Motor neuron (in vitro differentiated cells): ENCODE measurements around the gene PPFIA1. TPM values are rescaled to one million over a fixed set of nuclear protein-coding genes. Genes with fewer than 3 reads are reported as not detected.
"Not testable (repeated sequence)": the region's sequence is repeated elsewhere in the genome, so short reads cannot be mapped to it uniquely, and the experiment has no call there.

Source experiments
- ATAC-seq, 8 experiments: fragments of 200-7000 bp; cut with Tn5 transposase; replicated peaks in 6 of 8; 2 replicates each; pipeline ENCODE4 v1.8.0; 2021; ENCODE audit warnings: mild to moderate bottlenecking in 8 of 8, moderate library complexity in 8 of 8
- H3K27ac ChIP-seq, 2 donors: fragments of 250-450 bp; sonication (Bioruptor Pico); 2 replicates each; pipeline ENCODE4 v1.9.0; 2021; ENCODE audit warnings: antibody characterized with exemption in 2 of 2, mild to moderate bottlenecking in 2 of 2, moderate library complexity in 1 of 2
- H3K4me1 ChIP-seq, 2 donors: fragments of 250-450 bp; sonication (Bioruptor Pico); replicated peaks in 1 of 2; 2 replicates each; pipeline ENCODE4 v1.6.1; 2021; ENCODE audit warnings: antibody characterized with exemption in 2 of 2, mild to moderate bottlenecking in 2 of 2, moderate library complexity in 1 of 2
- H3K4me3 ChIP-seq, 5 donors: fragments of 250-450 bp; sonication (Bioruptor Pico); 2 replicates each; pipeline ENCODE4 v1.9.0; 2021; ENCODE audit warnings: antibody characterized with exemption in 5 of 5, mild to moderate bottlenecking in 5 of 5, moderate library complexity in 4 of 5
- WGBS, 10 experiments: fragments of 450-650 bp; shearing (Covaris generic); methylation state at CpG; one replicate each; pipeline ENCODE4 v1.0.0; 2022; 5-methylcytosine and 5-hydroxymethylcytosine counted together
- in situ Hi-C, 9 experiments: fragments of 400-800 bp; cut with MboI; loops; one replicate each; pipeline ENCODE4 v1.15.0; 2021; ENCODE audit warnings: low sequenced_read_pairs in 9 of 9, low pct_unique_long_range_greater_than_20kb in 2 of 9; ENCODE audit not compliant: unreplicated experiment in 9 of 9
- total RNA-seq, 8 experiments: library from RNA; unstranded; fragments of 300-600 nt; gene quantifications; 2 replicates each; pipeline versions ENCODE4 v1.2.3 to v1.2.4, GENCODE V29; 2022

PPFIA1 gene
- total RNA-seq, 8 experiments from 2014 or later: 21.6 to 135 (median 39.0) TPM

DNA sequence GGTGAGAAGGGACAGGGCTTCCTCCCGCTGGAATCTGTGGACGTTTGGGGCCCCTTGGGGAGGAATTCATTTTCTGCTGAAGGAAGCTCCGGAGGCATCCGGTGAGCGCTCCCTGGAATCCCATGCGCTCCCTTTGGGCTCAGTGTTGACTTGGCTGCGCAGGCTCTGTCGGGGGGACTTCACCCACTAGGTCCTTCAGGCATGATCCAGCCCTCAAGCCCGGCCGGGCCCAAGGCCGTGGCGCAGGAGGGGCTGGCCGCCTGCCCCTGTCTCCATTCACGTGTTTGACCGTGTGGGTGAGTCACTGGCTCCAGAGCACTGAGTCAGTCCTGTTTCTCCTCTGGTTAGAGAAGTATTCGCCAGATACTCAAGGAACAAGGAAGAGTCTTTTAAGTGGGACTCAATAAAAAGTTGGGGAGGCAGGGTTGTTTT, 129.2 kb downstream of the PPFIA1 start:
- H3K27ac ChIP-seq: no peak overlapping the region
- peaks cover 10 to 15% of the 10 kb centered on the region in 2 donors for H3K4me1 ChIP-seq
- ATAC-seq: peak; percentile 42 to 76 (median 53)
- H3K4me3 ChIP-seq: peak overlapping the region; percentile 71 to 98 (median 92)
- in situ Hi-C loops: no loop called here
- 0 to 67% (median 10%) methylated on average over 1 to 9 of the region's 16 CpGs; no CpG with 5 or more reads in 3 of the 10 experiments for WGBS, 10 experiments

DNA sequence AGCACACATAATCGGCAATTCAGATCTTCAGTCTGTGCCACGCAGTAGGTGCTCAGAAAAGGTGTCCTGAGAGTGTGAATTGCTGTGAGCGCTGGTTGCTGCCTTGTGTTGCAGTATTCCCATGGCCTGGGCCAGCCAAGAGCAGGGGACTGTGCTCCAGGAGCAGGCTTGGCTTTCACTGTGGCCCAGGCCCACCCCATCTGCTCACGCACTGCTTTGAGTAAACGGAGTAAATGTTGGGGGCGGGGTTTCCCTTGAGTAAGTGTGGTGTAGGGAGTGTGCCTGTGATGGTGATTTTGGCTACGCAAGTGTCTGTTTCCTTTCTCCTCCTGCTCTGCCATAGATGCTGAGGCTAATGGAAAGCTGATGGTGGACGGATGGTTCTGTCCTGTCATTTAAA, 130.2 kb downstream of the PPFIA1 start:
- Histone ChIP-seq H3K4me1 (peaks cover 10 to 15% of the 10 kb centered on the region in 2 donors), H3K4me3 (no peak overlapping the region), H3K27ac (no peak overlapping the region)
- in situ Hi-C loops: no loop called here
- no peak for ATAC-seq
- WGBS, 10 experiments: 80 to 100% (median 96%) methylated on average over 1 to 3 of the region's 8 CpGs; no CpG with 5 or more reads in 4 of the 10 experiments

DNA sequence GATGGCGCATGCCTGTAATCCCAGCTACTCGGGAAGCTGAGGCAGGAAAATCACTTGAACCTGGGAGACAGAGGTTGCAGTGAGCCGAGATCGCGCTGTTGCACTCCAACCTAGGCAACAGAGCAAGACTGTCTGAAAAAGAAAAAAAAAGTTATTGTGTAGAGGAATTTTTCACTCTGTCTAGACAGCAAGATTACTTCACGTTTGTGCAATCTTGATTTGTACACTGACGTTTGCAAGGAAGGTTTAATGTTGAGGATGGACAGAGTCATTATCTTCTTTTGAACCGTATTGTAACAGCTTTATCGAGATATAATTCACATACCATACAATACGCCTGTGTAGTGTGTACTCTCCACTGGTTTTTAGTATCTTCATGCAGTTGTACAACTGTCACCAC, 131.5 kb downstream of the PPFIA1 start:
- in situ Hi-C loops: no loop called here
- no peak overlapping the region for H3K4me3 ChIP-seq
- peaks cover 8 to 11% of the 10 kb centered on the region in 2 donors for H3K4me1 ChIP-seq
- no peak overlapping the region for H3K27ac ChIP-seq
- WGBS, 10 experiments: 58 to 100% (median 92%) methylated on average over 2 to 8 of the region's 10 CpGs
- no peak for ATAC-seq

DNA sequence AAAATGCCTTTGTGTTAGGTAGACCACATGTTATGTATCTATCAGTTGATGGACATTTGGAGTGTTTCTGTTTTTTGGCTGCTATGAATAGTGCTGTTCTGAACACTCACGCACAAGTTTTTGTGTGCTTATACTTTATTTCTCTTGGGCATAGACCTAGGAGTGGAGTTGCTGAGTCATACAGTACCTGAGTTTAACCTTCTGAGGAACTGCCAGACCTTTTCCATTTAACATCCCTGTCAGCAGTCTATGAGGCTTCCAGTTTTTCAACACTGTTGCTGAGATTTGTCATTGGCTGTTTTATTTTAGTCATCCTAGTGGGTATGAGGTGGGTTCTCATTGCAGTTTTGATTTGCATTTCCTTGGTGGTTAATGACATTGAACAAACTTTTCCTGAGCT, 132.2 kb downstream of the PPFIA1 start:
- 63 to 100% (median 100%) methylated on average over 1 of the region's 1 CpG; no CpG with 5 or more reads in 6 of the 10 experiments for WGBS, 10 experiments
- Histone ChIP-seq H3K27ac (no peak overlapping the region), H3K4me1 (peaks cover 7 to 8% of the 10 kb centered on the region in 2 donors), H3K4me3 (no peak overlapping the region)
- in situ Hi-C loops: no loop called here
- no peak for ATAC-seq

DNA sequence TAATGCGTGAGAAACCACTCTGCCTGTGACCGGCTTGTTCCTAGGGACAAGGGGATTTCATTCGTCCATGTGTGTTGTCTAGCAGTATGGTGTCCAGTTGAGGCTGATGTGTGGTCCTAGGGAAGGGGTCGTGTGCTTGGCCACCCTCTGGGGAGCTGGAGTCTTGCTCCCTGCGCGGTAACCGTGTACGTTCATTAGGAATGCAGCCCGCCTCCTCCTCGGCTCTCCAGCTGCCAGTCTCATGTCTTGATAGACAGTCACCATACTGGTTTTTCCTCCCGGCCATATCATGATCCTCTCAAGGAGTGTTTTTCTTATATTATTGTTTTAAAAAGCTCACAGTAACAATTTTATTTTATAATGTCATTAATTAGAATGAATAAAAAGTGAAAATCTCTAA, 133.8 kb downstream of the PPFIA1 start:
- ATAC-seq: no peak
- H3K4me1 ChIP-seq: peaks cover 7 to 8% of the 10 kb centered on the region in 2 donors
- in situ Hi-C loops: no loop called here
- no peak overlapping the region for H3K27ac ChIP-seq
- no peak overlapping the region for H3K4me3 ChIP-seq
- 60 to 94% (median 77%) methylated on average over 1 to 10 of the region's 11 CpGs; no CpG with 5 or more reads in 1 of the 10 experiments for WGBS, 10 experiments

DNA sequence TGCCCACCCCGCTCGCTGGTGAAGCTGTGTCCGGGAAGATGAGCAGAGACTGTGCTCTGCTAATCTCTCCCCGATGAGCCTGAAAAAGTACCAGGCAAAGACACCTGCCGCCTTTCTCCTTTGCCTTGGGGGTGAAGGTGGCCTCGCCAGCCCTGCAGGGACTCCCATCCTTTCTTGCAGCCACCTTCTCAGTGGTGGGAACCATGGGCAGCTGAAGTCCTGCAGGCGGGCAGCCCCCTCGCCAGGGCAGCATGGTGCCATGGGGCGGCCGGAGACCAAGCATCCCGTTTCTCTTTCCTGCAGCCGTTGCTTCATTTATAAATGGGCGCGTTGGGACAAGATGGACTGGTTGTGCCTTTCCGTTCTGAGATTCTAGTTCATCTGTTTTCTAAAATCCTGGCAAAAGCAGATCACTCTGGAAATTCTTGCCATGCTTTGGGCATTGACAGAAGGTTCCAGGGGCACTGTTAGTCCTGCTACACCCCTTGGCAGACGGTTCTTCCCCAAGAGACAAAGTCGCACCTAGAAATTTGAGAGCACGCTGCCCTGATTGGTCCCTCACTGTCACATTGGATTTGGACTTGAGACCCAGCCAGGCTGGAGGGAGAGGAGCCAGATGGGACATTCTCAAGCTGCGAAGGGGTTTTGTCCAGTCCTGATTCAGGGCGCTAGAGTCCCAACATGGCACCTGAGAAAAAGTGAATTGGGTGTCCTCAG, 135.3 kb downstream of the PPFIA1 start:
- 76 to 100% (median 97%) methylated on average over 3 to 12 of the region's 20 CpGs; no CpG with 5 or more reads in 1 of the 10 experiments for WGBS, 10 experiments
- no peak overlapping the region for H3K4me3 ChIP-seq
- no peak overlapping the region for H3K27ac ChIP-seq
- no peak for ATAC-seq
- no peaks in the 10 kb centered on the region for H3K4me1 ChIP-seq
- in situ Hi-C loops: no loop called here

DNA sequence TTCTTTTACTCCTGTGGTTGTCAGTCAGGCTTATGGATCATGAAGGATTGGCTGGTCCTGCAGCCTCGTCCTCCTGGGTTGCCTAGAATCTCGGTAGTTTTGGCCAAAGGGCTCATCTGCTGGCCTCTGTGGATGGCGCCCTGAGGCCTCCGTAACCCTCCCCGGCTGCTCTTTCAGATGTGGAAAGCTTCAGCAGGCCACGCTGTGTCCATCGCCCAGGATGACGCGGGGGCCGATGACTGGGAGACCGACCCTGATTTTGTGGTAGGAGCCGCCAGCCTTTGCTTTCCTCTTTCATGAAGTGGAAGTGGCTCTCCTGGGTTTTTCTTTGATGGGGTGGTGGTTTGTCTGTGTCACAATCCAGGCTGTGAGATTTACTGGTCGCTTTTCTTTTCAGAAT, 136.6 kb downstream of the PPFIA1 start:
- in situ Hi-C loops: no loop called here

DNA sequence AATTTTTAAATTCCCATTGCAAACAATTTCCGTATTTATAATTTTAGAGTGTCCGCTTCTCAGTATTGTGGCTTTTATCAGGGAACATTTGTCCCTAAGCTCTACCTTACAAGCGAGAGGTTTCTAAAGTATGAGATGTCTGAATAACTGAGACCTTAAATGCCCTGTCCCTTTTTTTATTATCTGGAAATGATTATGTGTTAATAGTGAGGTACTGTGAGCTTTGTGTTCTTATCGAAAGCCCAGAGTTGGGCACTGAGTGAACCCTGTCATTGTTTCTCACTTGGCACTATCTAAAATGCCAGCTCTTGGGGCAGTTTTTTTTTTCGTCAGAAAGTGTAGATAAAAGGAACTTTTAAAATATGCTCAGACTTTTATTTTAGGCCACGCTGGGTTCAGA, 137.3 kb downstream of the PPFIA1 start:
- WGBS, 10 experiments: 78 to 100% (median 98%) methylated on average over 1 to 6 of the region's 6 CpGs; no CpG with 5 or more reads in 1 of the 10 experiments
- in situ Hi-C loops: no loop called here
- no peak overlapping the region for H3K27ac ChIP-seq
- ATAC-seq: no peak
- no peaks in the 10 kb centered on the region for H3K4me1 ChIP-seq
- no peak overlapping the region for H3K4me3 ChIP-seq

More for the DNA sequence above, 136.6 kb downstream of the PPFIA1 start:
- no peak overlapping the region for H3K27ac ChIP-seq
- H3K4me3 ChIP-seq: no peak overlapping the region
- no peak for ATAC-seq
- no peaks in the 10 kb centered on the region for H3K4me1 ChIP-seq
- 78 to 100% (median 93%) methylated on average over 1 to 10 of the region's 13 CpGs; no CpG with 5 or more reads in 3 of the 10 experiments for WGBS, 10 experiments

DNA sequence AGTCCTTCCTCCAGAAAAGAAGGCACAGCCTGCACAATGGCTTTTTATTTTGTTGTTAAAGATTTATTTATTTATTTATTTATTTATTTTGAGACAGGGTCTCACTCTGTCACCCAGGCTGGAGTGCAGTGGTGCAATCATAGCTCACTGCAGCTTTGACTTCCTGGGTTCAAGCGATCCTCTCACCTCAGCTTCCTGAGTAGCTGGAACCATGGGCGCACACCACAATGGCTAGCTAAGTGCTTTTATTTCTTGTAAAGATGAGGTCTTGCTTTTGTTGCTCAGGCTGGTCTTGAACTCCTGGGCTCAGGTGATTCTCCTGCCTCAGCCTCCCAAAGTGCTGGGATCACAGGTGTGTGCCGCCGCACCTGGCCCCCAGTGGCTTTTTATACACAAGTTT, 137.8 kb downstream of the PPFIA1 start:
- WGBS, 10 experiments: 79 to 100% (median 100%) methylated on average over 1 to 2 of the region's 4 CpGs; no CpG with 5 or more reads in 7 of the 10 experiments
- H3K4me1 ChIP-seq, H3K27ac ChIP-seq, in situ Hi-C loops, ATAC-seq, H3K4me3 ChIP-seq: not testable (repeated sequence)

DNA sequence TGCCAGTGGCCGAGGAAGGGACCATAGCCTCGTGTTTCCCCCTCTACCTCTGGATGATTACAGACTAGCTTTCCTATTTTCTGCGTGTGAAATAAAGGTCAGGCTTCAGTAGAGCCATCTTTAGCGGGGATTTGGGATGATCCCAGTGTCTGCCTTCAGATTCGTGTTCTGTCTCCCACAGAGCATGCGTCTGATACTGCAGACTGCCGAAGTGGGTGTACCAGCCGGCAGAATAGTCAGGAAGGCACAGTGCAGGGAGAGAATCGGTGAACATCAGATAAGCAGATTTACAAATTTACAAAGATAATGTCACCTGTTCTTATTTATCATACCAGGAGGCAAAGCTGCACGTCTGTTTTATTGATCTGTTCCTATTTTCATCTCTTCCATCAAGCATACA, 138.9 kb downstream of the PPFIA1 start:
- Histone ChIP-seq H3K27ac (no peak overlapping the region), H3K4me1 (no peaks in the 10 kb centered on the region), H3K4me3 (no peak overlapping the region)
- in situ Hi-C loops: no loop called here
- no peak for ATAC-seq
- WGBS, 10 experiments: 60 to 100% (median 92%) methylated on average over 1 to 10 of the region's 10 CpGs; no CpG with 5 or more reads in 4 of the 10 experiments

DNA sequence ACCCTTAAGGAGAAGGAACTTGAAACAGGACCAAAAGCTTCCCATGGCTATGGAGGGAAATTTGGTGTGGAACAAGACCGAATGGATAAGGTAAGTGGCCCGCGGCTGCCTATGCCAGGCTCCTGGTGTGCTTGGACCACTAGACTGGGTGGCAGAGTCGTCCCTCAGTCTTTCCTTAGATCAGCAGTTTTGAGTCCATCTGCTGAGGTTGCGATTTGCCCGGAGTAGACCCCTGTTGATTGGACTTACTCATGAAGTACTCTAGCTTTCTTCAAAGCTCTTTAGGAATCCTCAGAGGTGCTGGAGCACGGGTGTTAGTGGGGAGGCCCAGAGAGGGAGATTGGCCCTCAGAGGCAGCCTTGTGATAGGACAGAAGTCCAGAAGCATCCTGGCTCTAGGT, 139.4 kb downstream of the PPFIA1 start:
- 63 to 94% (median 90%) methylated on average over 2 to 6 of the region's 7 CpGs; no CpG with 5 or more reads in 5 of the 10 experiments for WGBS, 10 experiments
- no peaks in the 10 kb centered on the region for H3K4me1 ChIP-seq
- in situ Hi-C loops: no loop called here
- no peak overlapping the region for H3K27ac ChIP-seq
- H3K4me3 ChIP-seq: no peak overlapping the region
- ATAC-seq: no peak

DNA sequence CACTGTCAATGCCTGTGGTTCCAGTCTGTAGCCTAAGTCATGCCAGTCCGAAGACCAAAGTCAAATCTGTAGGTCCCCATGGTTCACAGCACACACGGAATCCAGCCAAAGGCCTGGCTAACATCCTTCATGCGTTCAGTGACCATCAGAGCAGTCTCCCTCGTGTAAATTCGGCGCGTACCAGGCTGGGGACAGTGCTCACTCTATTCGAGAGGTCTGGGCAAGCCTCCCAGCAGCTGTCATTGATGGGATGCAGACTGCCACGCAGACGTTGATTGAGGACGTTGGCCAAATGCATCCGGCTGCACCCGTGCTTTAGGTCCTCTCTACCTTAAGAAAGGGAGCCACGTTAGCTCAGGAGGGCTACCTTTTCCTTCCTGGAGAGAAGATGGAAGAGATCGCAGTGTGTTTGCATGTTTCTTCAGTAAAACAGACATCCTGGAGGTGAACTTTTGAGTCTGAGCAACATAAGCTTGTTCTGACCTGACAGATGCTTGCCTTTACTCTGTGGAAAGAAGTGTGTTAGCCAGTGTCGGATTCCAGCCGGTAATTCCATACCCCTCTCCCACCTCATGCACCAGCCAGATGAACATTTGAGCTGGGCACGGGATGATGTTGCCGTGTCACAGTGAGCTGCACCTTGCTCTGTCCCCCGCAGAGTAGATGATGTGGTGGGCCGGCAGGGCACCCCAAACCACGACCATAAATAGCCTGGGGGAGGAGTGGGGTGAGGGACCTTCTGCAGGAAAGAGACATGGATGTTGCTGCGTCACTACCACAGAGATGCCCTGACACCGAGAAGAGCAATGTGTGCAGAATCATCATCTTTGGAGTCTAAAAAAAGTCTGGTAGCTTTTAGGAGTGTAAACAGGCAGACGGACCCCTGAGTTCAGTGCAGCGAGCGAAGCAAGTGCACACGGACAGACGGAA, 140.1 kb downstream of the PPFIA1 start:
- no peak overlapping the region for H3K4me3 ChIP-seq
- 86 to 100% (median 92%) methylated on average over 1 to 25 of the region's 29 CpGs for WGBS, 10 experiments
- in situ Hi-C loops: no loop called here
- no peak for ATAC-seq
- H3K4me1 ChIP-seq: no peaks in the 10 kb centered on the region
- no peak overlapping the region for H3K27ac ChIP-seq
